Activated CD4-positive, alpha-beta T cell treated with anti-CD3 and anti-CD28 coated beads, Interleukin-10, Interleukin-2, amounts not matched to agents 100 ng/mL and 50 ng/mL, durations not matched to agents 16 hours and 8 hours (primary cell): ENCODE data around the gene CHST3.
A peak's percentile ranks its signal among the peaks of the same experiment; 100 is the strongest.

ENCODE experiments used
- DNase-seq: peaks from one replicate; pipeline ENCODE4 v3.0.0-alpha.2; 2020

Gene CHST3

GRCh38 chr10:72035252-72035887, 71.2 kb downstream of the CHST3 start:
- no peak for DNase-seq

DNA sequence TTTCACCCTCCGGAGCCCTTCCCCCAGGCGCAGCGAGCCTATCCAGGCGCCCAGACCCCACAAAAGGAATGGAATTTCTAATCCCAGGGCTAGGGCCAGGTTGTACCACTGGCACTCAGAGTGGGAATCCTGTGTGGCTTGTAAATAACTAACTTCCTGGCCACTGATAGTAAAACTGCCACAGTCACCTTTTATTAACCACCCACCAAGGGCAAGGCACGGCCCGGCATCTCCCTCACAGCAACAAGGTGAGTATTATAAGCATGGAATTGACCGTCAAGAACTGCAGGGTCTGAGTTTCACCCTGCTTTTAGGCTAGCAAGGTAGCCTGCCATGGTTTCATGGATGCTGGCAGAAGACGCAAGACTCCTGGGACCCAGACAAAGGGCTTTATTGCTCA, 73.1 kb downstream of the CHST3 start:
- no peak for DNase-seq

- DNase-seq = no peak
These were observed 73.6 kb downstream of the CHST3 start for GRCh38 chr10:72037811-72038210.

DNA sequence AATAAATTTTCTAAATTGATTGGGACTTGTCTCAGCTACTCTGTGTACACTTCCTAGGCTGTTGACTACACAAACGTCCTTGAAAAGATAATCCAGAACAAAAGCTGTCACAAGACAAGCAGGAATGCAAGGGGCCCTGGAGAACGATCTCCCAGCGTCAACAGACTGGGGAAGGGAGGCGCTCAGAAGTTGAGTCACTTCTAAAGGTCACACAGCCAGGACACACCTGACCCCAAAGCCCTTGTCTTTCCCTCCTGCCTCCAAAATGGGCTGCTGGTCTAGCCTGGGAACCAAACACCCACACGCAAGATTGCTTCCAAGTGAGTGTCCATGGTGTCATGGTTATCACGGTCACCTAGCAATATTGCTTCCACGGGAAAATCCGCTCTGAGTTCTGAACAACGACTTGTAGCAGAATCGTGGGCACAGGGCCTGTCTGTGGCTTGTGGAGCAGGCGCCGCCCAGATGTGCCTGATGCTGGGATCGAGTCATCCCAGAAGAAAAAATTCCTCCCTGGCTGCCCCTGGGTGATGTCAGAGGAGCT, 74.3 kb downstream of the CHST3 start:
- DNase-seq = no peak

GRCh38 chr10:72039377-72039776, 75.2 kb downstream of the CHST3 start:
- no peak for DNase-seq

DNA sequence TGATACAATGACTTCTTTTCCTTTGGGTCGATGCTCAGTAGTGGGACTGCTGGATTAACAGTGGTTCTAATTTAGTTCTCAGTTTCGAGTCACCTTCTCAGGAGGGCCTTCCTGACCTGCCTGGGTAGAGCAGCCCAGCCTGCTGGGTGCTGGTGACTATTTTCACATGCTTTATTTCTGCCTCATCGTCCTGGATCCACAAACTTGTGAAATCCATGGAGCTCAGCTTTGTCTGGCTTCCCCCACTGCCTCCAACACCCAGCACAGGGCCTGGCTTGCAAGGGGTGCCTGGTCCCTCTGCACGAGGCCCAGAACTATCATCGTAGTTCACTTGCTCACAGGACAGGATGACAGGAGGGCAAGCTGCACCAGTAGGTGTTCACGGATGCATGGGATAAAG, 77.3 kb downstream of the CHST3 start:
- DNase-seq = no peak

GRCh38 chr10:72043016-72043834, 79.0 kb downstream of the CHST3 start:
- no peak for DNase-seq

DNA sequence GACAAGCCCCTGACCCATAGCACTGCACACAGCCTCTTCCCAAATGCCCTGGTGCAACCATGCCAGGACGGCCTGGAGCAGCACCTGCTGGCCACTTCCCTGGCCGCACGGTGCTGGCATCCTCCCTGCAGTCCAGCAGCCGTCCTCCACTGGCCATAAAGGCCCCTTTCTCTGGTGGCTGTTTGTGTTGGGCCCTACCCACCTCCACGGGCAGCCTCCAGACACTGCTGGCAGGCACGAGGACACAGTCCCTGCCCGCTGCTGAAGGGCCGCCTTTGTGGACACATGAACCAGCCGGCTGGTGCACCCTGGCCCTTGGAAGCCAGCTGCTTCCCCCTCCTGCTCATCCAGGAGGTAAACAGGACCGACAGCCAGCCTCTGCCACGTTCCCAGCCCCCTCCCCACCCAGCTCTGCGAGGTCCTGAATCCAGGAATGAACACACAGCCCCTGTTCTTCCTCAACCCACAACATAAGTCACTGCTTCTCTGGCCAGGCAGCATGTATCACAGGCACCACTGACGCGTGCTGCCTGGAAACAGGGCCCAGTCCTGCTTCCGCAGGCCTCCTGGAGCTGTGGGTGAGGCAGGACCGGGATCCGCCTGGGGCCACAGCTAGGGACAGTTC, 80.3 kb downstream of the CHST3 start:
- no peak for DNase-seq

DNA sequence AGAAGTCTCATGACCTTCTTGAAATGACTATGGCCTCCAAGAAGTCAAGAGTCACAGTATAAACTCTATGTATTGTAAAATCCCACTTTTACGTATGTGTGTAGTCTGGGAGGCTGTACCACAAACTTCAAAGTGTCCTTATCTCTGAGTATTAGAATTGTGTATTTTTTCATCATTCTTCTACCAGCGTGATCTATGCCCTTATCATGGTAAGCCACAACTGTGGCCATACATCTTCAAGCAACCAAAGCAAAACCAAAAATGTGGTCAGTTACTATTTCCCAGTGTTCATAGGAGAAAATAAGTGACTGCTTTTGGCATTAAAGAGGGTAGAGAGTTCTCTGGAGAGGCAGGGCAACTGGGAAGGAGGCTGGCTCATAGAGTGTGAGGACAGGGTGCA, 81.4 kb downstream of the CHST3 start:
- no peak for DNase-seq

- peak; percentile 89 for DNase-seq
These were observed 84.4 kb downstream of the CHST3 start for GRCh38 chr10:72048450-72049124.

GRCh38 chr10:72049472-72049871, 85.3 kb downstream of the CHST3 start:
- no peak for DNase-seq

DNA sequence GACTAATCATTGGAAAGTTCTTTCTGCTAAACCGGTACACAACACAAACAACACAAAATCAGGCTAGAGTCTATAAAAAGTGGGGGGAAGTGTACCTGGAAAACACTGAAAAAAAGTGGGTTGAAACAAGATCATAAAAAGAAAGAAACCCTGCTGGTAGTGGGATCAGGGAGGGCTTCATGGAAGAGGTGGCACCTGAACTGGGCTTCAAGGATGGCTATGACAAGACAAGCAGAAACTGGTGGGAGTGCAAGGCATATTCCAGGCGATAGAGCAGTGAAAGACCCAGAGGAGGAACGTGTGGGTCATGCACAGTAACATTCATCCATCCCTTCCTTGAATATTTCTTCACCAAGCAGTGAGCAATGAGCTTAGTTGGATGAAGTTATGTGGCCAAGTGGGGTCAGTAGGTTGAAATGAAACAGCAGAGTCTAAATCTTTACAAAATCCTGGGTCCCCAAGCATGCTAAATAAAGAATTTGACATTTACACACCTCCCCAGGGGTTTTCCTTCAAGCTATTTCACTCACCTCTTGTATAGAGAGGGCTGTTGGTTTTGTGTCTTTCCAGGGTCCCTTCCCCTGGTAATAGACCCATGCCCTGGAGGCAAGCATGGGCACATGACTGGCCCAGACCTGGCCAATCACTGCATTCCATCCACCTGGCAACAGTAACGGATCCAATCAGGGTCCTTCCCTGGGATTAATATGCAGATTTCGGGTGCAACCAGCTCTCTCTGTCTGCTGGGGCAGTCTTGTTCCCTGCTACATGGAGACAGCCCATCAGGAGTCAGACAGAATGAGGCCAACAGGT, 86.0 kb downstream of the CHST3 start:
- no peak for DNase-seq

GRCh38 chr10:72050873-72051272, 86.7 kb downstream of the CHST3 start:
- DNase-seq = no peak

DNA sequence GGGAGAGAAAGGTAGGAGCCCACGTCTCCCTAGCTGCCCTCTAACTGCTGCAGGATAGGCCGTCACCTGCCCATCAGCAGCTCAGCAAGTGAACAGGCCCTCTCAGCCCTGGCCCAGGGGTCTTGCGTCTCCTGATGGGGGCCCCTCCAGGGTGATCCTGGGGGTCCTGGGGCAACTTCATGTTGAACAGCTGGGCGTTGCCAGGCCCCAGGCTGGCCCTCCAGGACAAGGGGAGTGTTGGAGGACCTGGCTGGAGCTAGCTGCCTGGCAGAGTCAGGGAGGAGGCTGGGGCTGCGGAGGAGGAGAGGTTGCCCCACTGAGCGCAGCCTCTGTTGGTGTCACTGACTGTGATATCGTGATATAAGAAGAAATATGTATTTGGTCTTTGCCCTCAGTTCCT, 89.5 kb downstream of the CHST3 start:
- no peak for DNase-seq

DNA sequence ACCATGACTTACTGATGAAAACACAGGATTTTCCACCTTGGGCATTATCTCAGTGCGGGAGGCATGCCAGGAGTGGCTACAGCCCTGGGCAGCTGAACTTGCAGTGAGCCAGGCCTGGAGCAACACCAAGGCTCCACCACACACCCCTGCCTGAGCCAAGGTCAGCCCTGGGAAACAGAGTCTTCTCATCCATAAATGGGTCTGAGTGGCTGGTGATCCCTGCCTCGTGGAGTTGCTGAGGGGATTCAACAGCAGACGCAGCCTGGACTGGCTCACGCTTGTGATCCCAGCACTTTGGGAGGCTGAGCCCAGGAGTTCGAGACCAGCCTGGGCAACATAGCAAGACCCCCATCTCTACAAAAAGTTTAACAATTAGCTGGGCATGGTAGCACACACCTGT, 91.9 kb downstream of the CHST3 start:
- no peak for DNase-seq

- no peak for DNase-seq
These were observed 92.9 kb downstream of the CHST3 start for GRCh38 chr10:72056932-72057751.

- DNase-seq = no peak
These were observed 94.2 kb downstream of the CHST3 start for GRCh38 chr10:72058347-72058898.

DNA sequence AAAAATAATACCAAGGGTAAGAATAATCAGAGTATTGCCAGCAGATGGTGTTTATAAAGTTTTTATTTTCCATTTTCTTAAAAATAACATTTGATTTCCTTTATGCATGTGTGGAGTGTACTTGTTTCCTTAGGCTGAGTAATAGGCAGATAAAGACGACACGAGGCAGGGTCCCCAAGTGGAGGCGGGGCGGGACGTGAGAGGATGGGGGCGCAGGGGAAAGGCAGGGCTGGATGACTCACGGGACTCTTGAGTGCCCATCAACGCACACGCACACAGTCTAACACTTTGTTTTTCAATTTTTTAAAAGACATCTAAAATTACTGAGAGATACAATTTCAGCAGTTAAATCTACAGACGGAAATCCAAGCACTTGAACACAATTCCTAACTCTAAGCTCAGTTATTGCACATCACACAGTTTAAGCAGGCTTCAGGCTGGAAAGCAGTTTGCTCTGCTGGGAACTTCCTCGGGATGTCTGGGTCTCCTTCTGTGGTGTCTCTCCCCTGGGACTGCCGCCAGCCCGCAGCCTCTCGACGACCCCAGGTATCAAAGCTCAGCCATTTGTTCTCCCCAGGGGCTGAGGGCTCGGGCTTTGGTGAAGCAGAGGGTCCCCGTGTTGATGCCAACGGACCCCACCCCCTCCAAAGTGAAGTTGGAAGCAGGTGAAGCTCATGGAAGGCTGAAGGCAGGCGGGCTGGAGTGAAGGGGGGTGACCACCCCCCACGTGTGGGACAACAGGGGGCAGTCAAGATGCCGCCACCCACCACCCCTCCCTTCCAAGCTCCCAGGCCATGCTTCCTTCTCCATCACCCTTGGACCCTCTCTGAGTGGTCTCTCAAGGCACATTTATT, 95.0 kb downstream of the CHST3 start:
- DNase-seq = no peak

GRCh38 chr10:72059843-72060822, 95.9 kb downstream of the CHST3 start:
- DNase-seq = no peak
